Tibial artery (tissue), 4 donors: Measurements from ENCODE around the gene RGMB.
"Not testable (repeated sequence)": the region's sequence is repeated elsewhere in the genome, so short reads cannot be mapped to it uniquely, and the experiment has no call there.

Experiments used
- DNase-seq, 2 donors: peaks; one replicate each; pipeline ENCODE4 v3.0.0-alpha.2; 2019
- H3K27ac ChIP-seq, 2 donors: fragments of 200-600 bp; sonication (generic) in 1 of 2; 1 replicate in 1 of 2; 2 replicates in 1 of 2; pipeline ENCODE4 v1.5.1; 2018 to 2019; ENCODE audit warnings: mild to moderate bottlenecking in 1 of 2
- H3K27me3 ChIP-seq, 2 donors: fragments of 200-600 bp; sonication (generic) in 1 of 2; one replicate each; pipeline versions ENCODE4 v1.5.1 to v1.6.0; 2016 to 2019
- H3K36me3 ChIP-seq, 3 donors: fragments of 200-600 bp; sonication (generic) in 2 of 3; one replicate each; pipeline ENCODE4 v1.5.1; 2016 to 2019; ENCODE audit warnings: mild to moderate bottlenecking in 2 of 3
- H3K4me1 ChIP-seq, 4 donors: fragments of 200-600 bp; sonication (generic) in 2 of 4; 1 replicate in 3 of 4; 2 replicates in 1 of 4; pipeline ENCODE4 v1.5.1; 2016 to 2019
- H3K4me3 ChIP-seq, 2 donors: fragments of 200-600 bp; sonication (generic) in 1 of 2; 1 replicate in 1 of 2; 2 replicates in 1 of 2; pipeline ENCODE4 v1.5.1; 2018 to 2019; ENCODE audit warnings: mild to moderate bottlenecking in 2 of 2
- H3K9me3 ChIP-seq, 3 donors: fragments of 200-600 bp; sonication (generic) in 1 of 3; one replicate each; pipeline ENCODE4 v1.5.1; 2016 to 2019
- intact Hi-C: fragments of 100-400 bp; cut with DNase I; formaldehyde crosslinking; loops from one replicate; pipeline ENCODE4 v1.15.0; 2023; ENCODE audit warnings: low total_unique reads
- TF ChIP-seq, protein P1 (sequence below), 2 experiments: fragments of 200-600 bp in 1 of 2; fragments of 450-650 bp in 1 of 2; IDR thresholded peaks; one replicate each; pipeline ENCODE4 v1.5.1; 2017 to 2019; ENCODE audit warnings: antibody characterized with exemption in 2 of 2, mild to moderate bottlenecking in 1 of 2, moderate library complexity in 1 of 2

The RGMB gene

DNA sequence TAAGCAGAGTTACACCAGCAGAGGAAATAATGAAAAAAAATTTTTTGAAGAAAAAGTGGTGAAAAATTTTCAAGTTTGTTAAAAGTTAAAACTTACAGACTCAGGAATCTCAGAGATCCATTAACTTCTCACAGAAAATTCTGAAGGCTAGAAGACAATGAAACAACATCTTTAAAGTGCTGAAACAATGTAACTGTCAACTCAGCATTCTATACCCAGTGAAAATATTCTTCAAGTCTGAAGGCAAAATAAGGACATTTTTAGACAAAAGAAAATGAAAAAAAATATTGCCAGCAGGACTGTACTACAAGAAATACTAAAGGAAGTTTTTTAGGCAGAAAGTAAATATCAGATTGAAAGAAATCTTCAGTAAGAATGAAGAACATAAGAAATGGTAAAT, 36.7 kb upstream of the RGMB start:
- no peaks in the 10 kb centered on the region for H3K4me1 ChIP-seq
- TF ChIP-seq, protein P1, sequence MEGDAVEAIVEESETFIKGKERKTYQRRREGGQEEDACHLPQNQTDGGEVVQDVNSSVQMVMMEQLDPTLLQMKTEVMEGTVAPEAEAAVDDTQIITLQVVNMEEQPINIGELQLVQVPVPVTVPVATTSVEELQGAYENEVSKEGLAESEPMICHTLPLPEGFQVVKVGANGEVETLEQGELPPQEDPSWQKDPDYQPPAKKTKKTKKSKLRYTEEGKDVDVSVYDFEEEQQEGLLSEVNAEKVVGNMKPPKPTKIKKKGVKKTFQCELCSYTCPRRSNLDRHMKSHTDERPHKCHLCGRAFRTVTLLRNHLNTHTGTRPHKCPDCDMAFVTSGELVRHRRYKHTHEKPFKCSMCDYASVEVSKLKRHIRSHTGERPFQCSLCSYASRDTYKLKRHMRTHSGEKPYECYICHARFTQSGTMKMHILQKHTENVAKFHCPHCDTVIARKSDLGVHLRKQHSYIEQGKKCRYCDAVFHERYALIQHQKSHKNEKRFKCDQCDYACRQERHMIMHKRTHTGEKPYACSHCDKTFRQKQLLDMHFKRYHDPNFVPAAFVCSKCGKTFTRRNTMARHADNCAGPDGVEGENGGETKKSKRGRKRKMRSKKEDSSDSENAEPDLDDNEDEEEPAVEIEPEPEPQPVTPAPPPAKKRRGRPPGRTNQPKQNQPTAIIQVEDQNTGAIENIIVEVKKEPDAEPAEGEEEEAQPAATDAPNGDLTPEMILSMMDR (IDR thresholded peaks at IDR 0.05) = no peak
- peaks cover 0 to 6% (median 0%) of the 10 kb centered on the region in 3 donors for H3K9me3 ChIP-seq
- no peak for DNase-seq
- no peaks in the 10 kb centered on the region for H3K36me3 ChIP-seq
- H3K27me3 ChIP-seq = no peaks in the 10 kb centered on the region
- H3K27ac ChIP-seq = no peak overlapping the region
- H3K4me3 ChIP-seq = no peak overlapping the region
- intact Hi-C loops = no loop called here

DNA sequence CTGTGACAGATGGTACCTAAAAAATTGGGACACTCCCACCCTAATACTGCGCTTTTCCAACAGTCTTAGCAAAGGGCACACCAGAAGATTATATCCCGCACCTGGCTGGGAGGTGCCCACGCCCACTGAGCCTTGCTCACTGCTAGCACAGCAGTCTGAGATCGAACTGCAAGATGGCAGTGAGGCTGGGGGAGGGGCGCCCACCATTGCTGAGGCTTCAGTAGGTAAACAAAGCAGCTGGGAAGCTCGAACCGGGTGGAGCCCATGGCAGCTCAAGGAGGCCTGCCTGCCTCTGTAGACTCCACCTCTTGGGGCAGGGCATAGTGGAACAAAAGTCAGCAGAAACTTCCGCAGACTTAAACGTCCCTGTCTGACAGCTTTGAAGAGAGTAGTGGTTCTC, 36.0 kb upstream of the RGMB start:
- DNase-seq, H3K27ac ChIP-seq, H3K4me1 ChIP-seq, H3K9me3 ChIP-seq, intact Hi-C loops, H3K36me3 ChIP-seq, H3K4me3 ChIP-seq, H3K27me3 ChIP-seq: not testable (repeated sequence)

DNA sequence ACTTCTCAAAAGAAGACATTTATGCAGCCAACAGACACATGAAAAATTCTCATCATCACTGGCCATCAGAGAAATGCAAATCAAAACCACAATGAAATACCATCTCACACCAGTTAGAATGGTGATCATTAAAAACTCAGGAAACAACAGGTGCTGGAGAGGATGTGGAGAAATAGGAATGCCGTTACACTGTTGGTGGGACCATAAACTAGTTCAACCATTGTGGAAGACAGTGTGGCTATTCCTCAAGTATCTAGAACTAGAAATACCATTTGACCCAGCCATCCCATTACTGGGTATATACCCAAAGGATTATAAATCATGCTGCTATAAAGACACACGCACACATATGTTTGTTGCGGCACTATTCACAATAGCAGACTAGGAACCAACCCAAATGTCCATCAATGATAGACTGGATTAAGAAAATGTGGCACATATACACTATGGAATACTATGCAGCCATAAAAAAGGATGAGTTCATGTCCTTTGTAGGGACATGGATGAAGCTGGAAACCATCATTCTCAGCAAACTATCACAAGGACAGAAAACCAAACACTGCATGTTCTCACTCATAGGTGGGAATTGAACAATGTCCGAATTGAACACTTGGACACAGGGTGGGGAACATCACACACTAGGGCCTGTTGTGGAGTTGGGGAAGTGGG, 34.8 kb upstream of the RGMB start:
- DNase-seq, H3K36me3 ChIP-seq, H3K27ac ChIP-seq, H3K4me1 ChIP-seq, H3K9me3 ChIP-seq, H3K27me3 ChIP-seq, H3K4me3 ChIP-seq, intact Hi-C loops: not testable (repeated sequence)

DNA sequence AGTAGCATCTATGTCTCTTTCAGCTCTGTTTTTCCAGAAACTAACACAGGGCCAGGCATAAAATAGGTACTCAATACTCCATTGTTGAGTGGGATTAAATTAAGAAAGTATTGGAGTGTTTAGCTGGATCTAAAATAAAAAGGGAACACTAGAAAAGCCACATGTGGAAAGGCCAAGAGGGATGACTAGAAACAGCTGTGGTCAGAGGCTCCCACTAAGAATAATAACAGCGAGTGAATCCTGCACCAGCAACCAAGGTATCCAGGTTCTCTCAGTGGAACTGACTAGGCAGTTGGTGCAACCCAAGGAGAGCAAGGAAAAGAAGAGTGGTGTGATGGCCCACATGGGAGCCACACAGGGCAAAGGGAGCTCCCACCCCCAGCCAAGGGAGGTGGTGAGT, 31.5 kb upstream of the RGMB start:
- no peak overlapping the region for H3K27ac ChIP-seq
- H3K4me1 ChIP-seq = no peaks in the 10 kb centered on the region
- intact Hi-C loops = no loop called here
- DNase-seq = no peak
- H3K36me3 ChIP-seq = no peaks in the 10 kb centered on the region
- H3K9me3 ChIP-seq = peaks cover 0 to 11% (median 3%) of the 10 kb centered on the region in 3 donors
- H3K27me3 ChIP-seq = no peaks in the 10 kb centered on the region
- H3K4me3 ChIP-seq = no peak overlapping the region
- TF ChIP-seq, protein P1 (IDR thresholded peaks at IDR 0.05) = no peak

DNA sequence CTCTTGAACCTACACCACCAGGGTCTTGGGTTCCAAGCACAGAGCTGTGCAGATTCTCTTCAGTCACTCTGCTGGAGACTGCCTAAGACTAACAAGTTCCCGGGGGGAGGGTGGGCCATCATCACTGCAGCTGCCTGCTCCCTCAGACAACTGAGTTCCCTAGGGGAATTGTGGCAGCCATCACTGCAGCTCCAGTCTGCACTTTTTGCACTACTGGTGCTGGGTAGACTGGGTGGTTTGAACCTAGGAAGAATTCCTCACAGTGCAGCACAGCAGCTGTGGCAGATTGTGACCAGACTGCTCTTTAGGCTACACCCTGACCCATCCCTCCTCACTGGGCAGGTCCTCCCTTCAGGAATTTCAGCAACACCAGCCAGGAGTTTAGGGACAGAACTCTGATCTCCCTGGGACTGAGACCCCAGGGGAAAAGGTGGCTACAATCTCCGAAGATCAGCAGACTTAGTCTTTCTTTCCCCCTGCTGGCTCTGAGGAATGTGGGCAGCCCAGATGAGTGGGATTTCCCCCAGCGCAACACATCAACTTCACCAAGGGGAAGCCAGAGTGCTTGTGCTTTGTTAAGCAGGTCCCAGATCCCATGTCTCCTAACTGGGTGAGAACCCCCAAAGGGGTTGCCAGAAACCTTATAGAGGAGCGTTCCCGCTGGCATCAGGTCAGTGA, 30.9 kb upstream of the RGMB start:
- Histone ChIP-seq H3K4me1 (no peaks in the 10 kb centered on the region), H3K27ac (no peak overlapping the region), H3K9me3 (peaks cover 0 to 7% (median 4%) of the 10 kb centered on the region in 3 donors), H3K4me3 (no peak overlapping the region), H3K27me3 (no peaks in the 10 kb centered on the region), H3K36me3 (no peaks in the 10 kb centered on the region)
- TF ChIP-seq, protein P1 (IDR thresholded peaks at IDR 0.05) = no peak
- intact Hi-C loops = no loop called here
- DNase-seq = no peak

DNA sequence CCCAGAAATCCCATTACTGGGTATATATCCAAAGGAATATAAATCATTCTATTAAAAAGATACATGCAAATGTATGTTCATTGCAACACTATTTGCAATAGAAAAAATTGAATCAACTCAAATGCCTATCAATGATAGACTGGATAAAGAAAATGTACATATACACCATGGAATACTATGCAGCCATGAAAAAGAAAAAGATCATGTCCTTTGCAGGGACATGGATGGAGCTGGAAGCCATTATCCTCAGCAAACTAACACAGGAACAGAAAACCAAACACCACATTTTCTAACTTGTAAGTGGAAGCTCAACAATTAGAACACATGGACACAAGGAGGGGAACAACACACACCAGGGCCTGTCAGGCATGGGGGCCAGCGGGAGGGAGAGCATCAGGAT, 25.2 kb upstream of the RGMB start:
- H3K36me3 ChIP-seq, H3K4me1 ChIP-seq, H3K4me3 ChIP-seq, H3K27me3 ChIP-seq, intact Hi-C loops, H3K27ac ChIP-seq, DNase-seq, H3K9me3 ChIP-seq: not testable (repeated sequence)

DNA sequence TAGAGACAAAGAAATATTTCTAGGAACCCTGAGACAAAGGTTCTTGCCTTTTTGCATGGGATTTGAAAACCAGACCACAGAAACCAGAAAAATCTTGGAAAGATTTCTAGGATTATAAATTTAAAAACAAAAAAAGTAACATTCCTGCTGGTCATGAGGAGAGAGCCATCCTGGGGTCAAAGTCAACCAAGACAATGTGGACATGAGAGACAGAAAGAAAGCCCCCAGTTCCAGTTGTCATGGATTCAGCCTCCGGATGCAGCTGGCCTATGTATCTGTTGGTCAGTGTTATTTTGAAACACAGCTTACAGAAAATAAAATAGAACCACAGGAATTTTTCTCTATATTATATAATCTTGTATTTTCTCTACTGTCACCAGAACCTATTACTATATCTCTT, 24.4 kb upstream of the RGMB start:
- H3K27ac ChIP-seq = no peak overlapping the region
- no peak overlapping the region for H3K4me3 ChIP-seq
- H3K36me3 ChIP-seq = no peaks in the 10 kb centered on the region
- TF ChIP-seq, protein P1 (IDR thresholded peaks at IDR 0.05) = no peak
- peaks cover 0 to 7% (median 4%) of the 10 kb centered on the region in 3 donors for H3K9me3 ChIP-seq
- no peaks in the 10 kb centered on the region for H3K4me1 ChIP-seq
- no peaks in the 10 kb centered on the region for H3K27me3 ChIP-seq
- no peak for DNase-seq
- intact Hi-C loops = no loop called here
